Epithelial cell of proximal tubule (primary cell): ENCODE results near the gene SUN1. TPM values are rescaled to one million over a fixed set of nuclear protein-coding genes. Genes with fewer than 3 reads are reported as not detected.

Experiments
- DNase-seq: peaks from one replicate; pipeline ENCODE4 v3.0.0-alpha.2; 2011; ENCODE audit warnings: low read depth
- H3K4me3 ChIP-seq: 2 replicates; pipeline ENCODE4 v1.5.1; 2011; ENCODE audit warnings: low read depth, mild to moderate bottlenecking, low read length
- CTCF ChIP-seq: conservative IDR thresholded peaks from 2 replicates; pipeline ENCODE4 v1.5.1; 2012; ENCODE audit warnings: low read depth, mild to moderate bottlenecking, low read length
- total RNA-seq: library from RNA; depleted of rRNA; stranded (reverse); fragments of >200 nt; gene quantifications from 2 replicates; pipeline ENCODE4 v1.2.3, GENCODE V29; 2015

Gene SUN1
- total RNA-seq, 1 donor from 2014 or later, result 270 TPM

GRCh38 chr7:822692-823276 lies 9.5 kb upstream of the SUN1 start:
- TF ChIP-seq CTCF, result peak; percentile 15
- DNase-seq, result no peak
- no peak overlapping the region for H3K4me3 ChIP-seq

DNA sequence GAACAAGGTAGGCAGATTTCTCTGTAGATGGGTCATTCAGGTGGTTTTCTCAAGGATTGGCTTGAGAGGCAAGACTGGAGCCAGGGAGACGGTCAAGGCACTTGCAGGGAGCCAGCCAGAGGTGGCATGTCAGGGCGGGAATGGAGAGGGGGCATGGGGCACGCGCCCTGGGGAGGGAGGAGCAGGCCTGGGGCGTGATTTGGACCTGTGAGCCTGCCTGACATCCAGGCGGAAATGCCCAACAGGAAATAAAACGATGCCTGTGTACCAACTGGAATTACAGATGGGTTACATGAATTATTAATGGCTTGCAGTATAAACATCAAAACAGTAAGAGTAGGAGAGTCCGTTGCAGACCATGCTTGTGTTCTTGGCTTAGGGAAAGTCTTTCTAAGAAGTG lies 8.6 kb upstream of the SUN1 start:
- no peak for DNase-seq
- no peak overlapping the region for H3K4me3 ChIP-seq
- no peak for TF ChIP-seq CTCF

GRCh38 chr7:824081-824480 lies 8.2 kb upstream of the SUN1 start:
- H3K4me3 ChIP-seq, result no peak overlapping the region
- TF ChIP-seq CTCF, result no peak
- no peak for DNase-seq

DNA sequence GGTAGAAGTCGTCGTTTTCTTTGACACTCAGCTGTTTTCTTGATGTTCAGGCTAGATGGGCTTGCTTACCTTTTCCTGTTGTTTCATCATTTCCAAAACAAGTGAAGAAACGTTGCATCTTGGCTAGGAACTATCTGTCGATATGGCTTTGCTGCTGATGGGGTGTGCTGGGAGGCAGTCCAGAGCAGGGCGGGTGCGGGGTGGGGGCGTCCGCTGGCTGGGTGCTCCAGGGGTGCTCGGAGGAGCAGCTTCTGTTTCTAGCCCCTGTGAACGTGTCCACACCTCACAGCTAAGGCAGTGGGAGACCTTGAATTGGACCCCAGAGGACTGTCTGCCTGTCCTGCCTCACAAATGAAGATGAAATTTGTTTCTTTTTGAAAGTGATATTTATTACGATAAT lies 7.6 kb upstream of the SUN1 start:
- no peak overlapping the region for H3K4me3 ChIP-seq
- DNase-seq, result no peak
- no peak for TF ChIP-seq CTCF

GRCh38 chr7:825386-825785 lies 6.9 kb upstream of the SUN1 start:
- H3K4me3 ChIP-seq, result no peak overlapping the region
- no peak for DNase-seq
- no peak for TF ChIP-seq CTCF

DNA sequence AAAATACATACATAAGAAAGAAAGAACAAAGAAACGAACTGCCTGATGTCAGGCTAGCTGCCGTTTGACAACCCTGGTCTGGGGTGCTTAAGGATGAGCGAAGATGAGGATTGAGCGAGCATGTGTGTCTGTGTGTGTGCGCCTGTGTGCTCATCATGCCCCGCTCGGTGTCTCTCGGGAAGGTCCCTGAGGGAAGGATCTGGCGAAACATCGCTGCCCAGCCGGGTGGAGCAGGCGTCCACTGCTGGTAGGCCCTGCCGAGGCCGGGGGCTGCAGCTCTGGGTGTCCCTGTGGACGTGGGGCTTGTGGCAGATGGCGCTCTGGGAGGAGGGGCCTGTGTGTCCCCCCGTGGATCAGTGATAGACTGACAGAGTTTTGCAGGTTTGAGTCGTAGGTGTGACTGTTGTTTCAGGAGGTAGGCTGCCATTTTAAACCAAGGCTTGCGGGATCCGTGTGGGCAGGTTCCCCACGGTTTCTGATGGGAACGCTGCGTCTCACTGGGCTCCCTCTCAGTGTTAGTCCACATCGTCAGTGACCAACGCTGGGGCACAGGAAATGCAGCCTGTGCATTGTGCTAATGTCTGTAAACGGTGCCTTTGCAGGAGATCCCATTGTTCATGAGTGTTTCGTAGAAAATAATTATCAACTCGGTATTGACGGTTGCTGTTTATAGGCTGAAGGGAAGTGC lies 5.9 kb upstream of the SUN1 start:
- no peak for DNase-seq
- no peak overlapping the region for H3K4me3 ChIP-seq
- TF ChIP-seq CTCF, result no peak
